GM19238 (cell line): ENCODE results near the gene SLC22A7.
"Not testable (repeated sequence)": the region's sequence is repeated elsewhere in the genome, so short reads cannot be mapped to it uniquely, and the experiment has no call there.

Experiments used
- DNase-seq: peaks from one replicate; pipeline ENCODE4 v3.0.0; 2011; ENCODE audit warnings: low spot score; ENCODE audit not compliant: insufficient read length

The SLC22A7 gene

GRCh38 chr6:43299338-43300293 is 1.6 kb downstream of the SLC22A7 start:
- DNase-seq: no peak

- DNase-seq: no peak
Observed at GRCh38 chr6:43301081-43301870, 3.2 kb downstream of the SLC22A7 start.

- no peak for DNase-seq
Observed at GRCh38 chr6:43302126-43302525, 4.1 kb downstream of the SLC22A7 start.

- DNase-seq: not testable (repeated sequence)
Observed at GRCh38 chr6:43303006-43303405, 4.9 kb downstream of the SLC22A7 start.

GRCh38 chr6:43303751-43304331 is 5.8 kb downstream of the SLC22A7 start:
- DNase-seq: no peak

- DNase-seq: no peak
Observed at GRCh38 chr6:43304361-43304760, 6.3 kb downstream of the SLC22A7 start.

- DNase-seq: no peak
Observed at GRCh38 chr6:43304882-43305281, 6.8 kb downstream of the SLC22A7 start.

GRCh38 chr6:43306086-43306485 is 8.0 kb downstream of the SLC22A7 start:
- DNase-seq: no peak

GRCh38 chr6:43307451-43308100 is 9.5 kb downstream of the SLC22A7 start:
- DNase-seq: no peak

- peak; percentile 45 for DNase-seq
Observed at GRCh38 chr6:43308101-43308989, 10.3 kb downstream of the SLC22A7 start, which contains the start of gene CRIP3. Gene CRIP3 (minus strand): TSS chr6:43308826. CDS start chr6:43308792, 34 bp downstream.

- no peak for DNase-seq
Observed at GRCh38 chr6:43308990-43309477, 11.0 kb downstream of the SLC22A7 start.

- no peak for DNase-seq
Observed at GRCh38 chr6:43310134-43310533, 12.1 kb downstream of the SLC22A7 start.

GRCh38 chr6:43310624-43311023 is 12.6 kb downstream of the SLC22A7 start:
- no peak for DNase-seq

GRCh38 chr6:43311666-43312065 is 13.6 kb downstream of the SLC22A7 start:
- no peak for DNase-seq

- DNase-seq: no peak
Observed at GRCh38 chr6:43313813-43314212, 15.8 kb downstream of the SLC22A7 start.

- DNase-seq: no peak
Observed at GRCh38 chr6:43318011-43318410, 20.0 kb downstream of the SLC22A7 start.

- no peak for DNase-seq
Observed at GRCh38 chr6:43325876-43326275, 27.8 kb downstream of the SLC22A7 start.

GRCh38 chr6:43328528-43328927 is 30.5 kb downstream of the SLC22A7 start:
- no peak for DNase-seq

GRCh38 chr6:43331470-43331869 is 33.4 kb downstream of the SLC22A7 start:
- no peak for DNase-seq

GRCh38 chr6:43331891-43332290 is 33.8 kb downstream of the SLC22A7 start:
- no peak for DNase-seq
